Measurements from ENCODE around the gene FAM151A.

GRCh38 chr1:54640863-54641836 is 17.8 kb upstream of the FAM151A start, which contains the start of gene MROH7:
- no peak for TF ChIP-seq POLR2A (IDR thresholded peaks at IDR 0.05; ENCODE audit: extremely low read depth, insufficient read length)
- no peak for TF ChIP-seq CTCF (IDR thresholded peaks at IDR 0.05; ENCODE audit: low read depth, low read length)
- TF ChIP-seq MAX (IDR thresholded peaks at IDR 0.05; ENCODE audit: low read depth, low read length): no peak
